Ascending aorta (tissue), 2 donors: ENCODE data around the gene VEGFB. TPM values are rescaled to one million over a fixed set of nuclear protein-coding genes. Genes with fewer than 3 reads are reported as not detected.

Experiments
- DNase-seq, 2 donors: peaks; one replicate each; pipeline ENCODE4 v3.0.0-alpha.2; 2019; ENCODE audit warnings: low spot score in 2 of 2
- H3K27ac ChIP-seq, 2 donors: fragments of 200-600 bp; sonication (generic); one replicate each; pipeline ENCODE4 v1.5.1; 2016 to 2017; ENCODE audit warnings: mild to moderate bottlenecking in 1 of 2
- H3K27me3 ChIP-seq: fragments of 200-600 bp; sonication (generic); one replicate; pipeline ENCODE4 v1.5.1; 2017
- H3K36me3 ChIP-seq, 2 donors: fragments of 200-600 bp; sonication (generic); one replicate each; pipeline ENCODE4 v1.5.1; 2016
- H3K4me1 ChIP-seq, 2 donors: fragments of 200-600 bp; sonication (generic); one replicate each; pipeline ENCODE4 v1.5.1; 2016 to 2017; ENCODE audit warnings: mild to moderate bottlenecking in 1 of 2
- H3K4me3 ChIP-seq, 2 donors: fragments of 200-600 bp; sonication (generic); one replicate each; pipeline ENCODE4 v1.5.1; 2016 to 2017; ENCODE audit warnings: mild to moderate bottlenecking in 1 of 2
- H3K9me3 ChIP-seq, 2 donors: fragments of 200-600 bp; sonication (generic); one replicate each; pipeline ENCODE4 v1.5.1; 2016
- CTCF ChIP-seq, 3 experiments: fragments of 200-600 bp in 2 of 3; fragments of 450-650 bp in 1 of 3; sonication (generic) in 2 of 3; IDR thresholded peaks; one replicate each; pipeline ENCODE4 v1.5.1; 2016 to 2019; ENCODE audit warnings: antibody characterized with exemption in 3 of 3, mild to moderate bottlenecking in 1 of 3, moderate library complexity in 1 of 3
- intact Hi-C: fragments of 100-400 bp; cut with DNase I; formaldehyde crosslinking; loops from one replicate; pipeline ENCODE4 v1.15.1; 2023
- total RNA-seq: library from RNA; depleted of rRNA; stranded (reverse); fragments of >200 nt; gene quantifications from one replicate; pipeline ENCODE4 v1.1.0, GENCODE V29; 2016

VEGFB gene
- total RNA-seq, 1 donor from 2014 or later: 188 TPM

- no peak for TF ChIP-seq CTCF (IDR thresholded peaks at IDR 0.05)
- no peak overlapping the region for H3K27ac ChIP-seq
- no peak for DNase-seq
- H3K9me3 ChIP-seq: no peaks in the 10 kb centered on the region
- H3K36me3 ChIP-seq: peaks cover 80 to 90% of the 10 kb centered on the region in 2 donors
- intact Hi-C loops: no loop called here
- H3K4me3 ChIP-seq: no peak overlapping the region
- no peaks in the 10 kb centered on the region for H3K4me1 ChIP-seq
- no peaks in the 10 kb centered on the region for H3K27me3 ChIP-seq
Observed at GRCh38 chr11:64258946-64259532, 24.7 kb downstream of the VEGFB start.

GRCh38 chr11:64259533-64260067 lies 25.2 kb downstream of the VEGFB start:
- intact Hi-C loops: no loop called here
- DNase-seq: no peak
- no peaks in the 10 kb centered on the region for H3K4me1 ChIP-seq
- no peak for TF ChIP-seq CTCF (IDR thresholded peaks at IDR 0.05)
- peaks cover 80 to 93% of the 10 kb centered on the region in 2 donors for H3K36me3 ChIP-seq
- H3K9me3 ChIP-seq: no peaks in the 10 kb centered on the region
- H3K27me3 ChIP-seq: no peaks in the 10 kb centered on the region
- H3K4me3 ChIP-seq: no peak overlapping the region
- no peak overlapping the region for H3K27ac ChIP-seq

- Histone ChIP-seq H3K27ac (no peak overlapping the region), H3K4me3 (no peak overlapping the region), H3K9me3 (no peaks in the 10 kb centered on the region), H3K27me3 (no peaks in the 10 kb centered on the region), H3K4me1 (no peaks in the 10 kb centered on the region), H3K36me3 (peaks cover 76 to 93% of the 10 kb centered on the region in 2 donors)
- intact Hi-C loops: no loop called here
- no peak for DNase-seq
- TF ChIP-seq CTCF (IDR thresholded peaks at IDR 0.05): no peak
Observed at GRCh38 chr11:64260147-64260708, 25.8 kb downstream of the VEGFB start.

GRCh38 chr11:64261556-64262080 lies 27.2 kb downstream of the VEGFB start:
- no peak overlapping the region for H3K4me3 ChIP-seq
- no peaks in the 10 kb centered on the region for H3K9me3 ChIP-seq
- H3K27me3 ChIP-seq: no peaks in the 10 kb centered on the region
- no peaks in the 10 kb centered on the region for H3K4me1 ChIP-seq
- no peak for DNase-seq
- peaks cover 78 to 93% of the 10 kb centered on the region in 2 donors for H3K36me3 ChIP-seq
- no peak for TF ChIP-seq CTCF (IDR thresholded peaks at IDR 0.05)
- intact Hi-C loops: no loop called here
- no peak overlapping the region for H3K27ac ChIP-seq

GRCh38 chr11:64262271-64263002 lies 28.1 kb downstream of the VEGFB start:
- intact Hi-C loops: no loop called here
- Histone ChIP-seq H3K36me3 (peaks cover 72 to 91% of the 10 kb centered on the region in 2 donors), H3K9me3 (no peaks in the 10 kb centered on the region), H3K4me3 (no peak overlapping the region), H3K27ac (no peak overlapping the region), H3K4me1 (peaks cover 0 to 5% of the 10 kb centered on the region in 2 donors), H3K27me3 (no peaks in the 10 kb centered on the region)
- DNase-seq: no peak
- no peak for TF ChIP-seq CTCF (IDR thresholded peaks at IDR 0.05)
